Erythroblast (primary cell): ENCODE measurements around the gene MYL12A.

Source experiments
- GATA1 ChIP-seq: IDR thresholded peaks from 2 replicates; pipeline ENCODE4 v1.6.1; 2011; ENCODE audit warnings: low read depth, mild to moderate bottlenecking, control low read depth, low read length, moderate library complexity
- POLR2A ChIP-seq: IDR thresholded peaks from 2 replicates; pipeline ENCODE4 v1.6.1; 2011; ENCODE audit warnings: mild to moderate bottlenecking, low read length

- no peak for TF ChIP-seq POLR2A
- TF ChIP-seq GATA1, result no peak
Observed at GRCh38 chr18:3262234-3263131, 14.9 kb downstream of the MYL12A start.
